H1 (cell line): Measurements from ENCODE around the gene KMT5B. TPM values are rescaled to one million over a fixed set of nuclear protein-coding genes. Genes with fewer than 3 reads are reported as not detected.

Source experiments
- CTCF ChIA-PET: fragments of 300-600 bp; sonication (Branson Sonifier 250); formaldehyde crosslinking; loops from one replicate; lab custom pipeline; 2021; ENCODE audit not compliant: partially characterized antibody; lab: Charles Lee
- POLR2A ChIA-PET: fragments of 300-600 bp; sonication (Branson Sonifier 250); formaldehyde crosslinking; loops from one replicate; lab custom pipeline; 2021; ENCODE audit warnings: inconsistent platforms; ENCODE audit not compliant: partially characterized antibody; lab: Charles Lee
- DNase-seq, 2 experiments: peaks; one replicate each; pipeline versions ENCODE4 v3.0.0 to v3.0.0-alpha.2; 2010 to 2022; ENCODE audit warnings: low spot score in 2 of 2, low read depth in 1 of 2, mixed read lengths in 1 of 2
- FAIRE-seq: peaks from 2 replicates; lab custom pipeline; 2011; peaks lifted over from hg19 to GRCh38; lab: Jason Lieb, UNC
- H2AFZ ChIP-seq: 2 replicates; pipeline ENCODE4 v1.8.1; 2012; ENCODE audit warnings: low read length, inconsistent platforms
- H2AK5ac ChIP-seq: 2 replicates; pipeline ENCODE4 v1.6.1; 2013; ENCODE audit warnings: low read depth, low read length
- H2BK120ac ChIP-seq: replicated peaks from 2 replicates; pipeline ENCODE3; 2013; ENCODE audit warnings: low read depth, low read length, inconsistent platforms
- H2BK12ac ChIP-seq: 2 replicates; pipeline ENCODE4 v1.6.1; 2013; ENCODE audit warnings: low read depth, low read length
- H2BK15ac ChIP-seq: 2 replicates; pipeline ENCODE4 v1.6.1; 2013; ENCODE audit warnings: low read length
- H2BK20ac ChIP-seq: 2 replicates; pipeline ENCODE4 v1.6.1; 2013; ENCODE audit warnings: low read length
- H2BK5ac ChIP-seq: 2 replicates; pipeline ENCODE4 v1.6.1; 2013; ENCODE audit warnings: low read depth, low read length
- H3K14ac ChIP-seq: 2 replicates; pipeline ENCODE4 v1.6.1; 2013; ENCODE audit warnings: inconsistent platforms; ENCODE audit not compliant: insufficient read length
- H3K18ac ChIP-seq: 2 replicates; pipeline ENCODE4 v1.6.1; 2013; ENCODE audit warnings: low read length; ENCODE audit errors: extremely low read depth
- H3K23ac ChIP-seq: 2 replicates; pipeline ENCODE4 v1.6.1; 2013; ENCODE audit warnings: inconsistent platforms; ENCODE audit not compliant: insufficient read length
- H3K23me2 ChIP-seq: 2 replicates; pipeline ENCODE4 v1.6.1; 2013; ENCODE audit warnings: low read depth, low read length
- H3K27ac ChIP-seq: 2 replicates; pipeline ENCODE4 v1.6.1; 2011; ENCODE audit warnings: low read depth, low read length, inconsistent platforms
- H3K27me3 ChIP-seq, 4 experiments: replicated peaks in 1 of 4; 1 replicate in 1 of 4; 2 replicates in 3 of 4; pipeline versions ENCODE4 v1.6.1 to v1.8.1; 2011 to 2013; ENCODE audit warnings: low read length in 3 of 4, mild to moderate bottlenecking in 3 of 4, inconsistent platforms in 2 of 4, mixed read lengths in 2 of 4, moderate library complexity in 1 of 4; ENCODE audit not compliant: control insufficient read depth in 3 of 4, insufficient read depth in 3 of 4; ENCODE audit errors: extremely low read depth in 1 of 4
- H3K36me3 ChIP-seq, 4 experiments: 2 replicates each; pipeline versions ENCODE4 v1.6.1 to v1.8.1; 2011 to 2013; ENCODE audit warnings: mild to moderate bottlenecking in 4 of 4, low read length in 3 of 4, moderate library complexity in 2 of 4, control low read depth in 1 of 4, inconsistent platforms in 1 of 4; ENCODE audit not compliant: insufficient read depth in 4 of 4, control insufficient read depth in 2 of 4
- H3K4ac ChIP-seq: replicated peaks from 2 replicates; pipeline ENCODE3; 2013; ENCODE audit warnings: low read length, low read depth, mixed read lengths, inconsistent platforms; ENCODE audit not compliant: insufficient read length
- H3K4me1 ChIP-seq, 4 experiments: replicated peaks in 1 of 4; 1 replicate in 1 of 4; 2 replicates in 3 of 4; pipeline versions ENCODE4 v1.6.1 to v1.8.1; 2011 to 2013; ENCODE audit warnings: low read length in 3 of 4, inconsistent platforms in 2 of 4, mixed read lengths in 1 of 4; ENCODE audit not compliant: insufficient read depth in 4 of 4, control insufficient read depth in 3 of 4
- H3K4me2 ChIP-seq, 2 experiments: 2 replicates each; pipeline versions ENCODE4 v1.6.1 to v1.8.1; 2011 to 2013; ENCODE audit warnings: low read depth in 2 of 2, low read length in 2 of 2, control low read depth in 1 of 2, inconsistent platforms in 1 of 2, mild to moderate bottlenecking in 1 of 2; ENCODE audit not compliant: insufficient read depth in 1 of 2
- H3K4me3 ChIP-seq, 4 experiments: fragments of 200-600, 300-600 bp in 1 of 4; sonication (generic), shearing (Covaris generic), sonication (Bioruptor Twin) in 1 of 4; 2 replicates each; pipeline versions ENCODE4 v1.5.1 to v1.8.1; 2011 to 2016; ENCODE audit warnings: low read length in 4 of 4, low read depth in 3 of 4, control low read depth in 2 of 4, inconsistent platforms in 2 of 4, mild to moderate bottlenecking in 2 of 4, mixed read lengths in 1 of 4, moderate library complexity in 1 of 4; ENCODE audit not compliant: insufficient read depth in 2 of 4; ENCODE audit errors: extremely low read depth in 1 of 4
- H3K56ac ChIP-seq: replicated peaks from 2 replicates; pipeline ENCODE3; 2013; ENCODE audit warnings: low read depth, mild to moderate bottlenecking, mixed read lengths, low read length, inconsistent platforms; ENCODE audit not compliant: insufficient read length
- H3K79me1 ChIP-seq: 2 replicates; pipeline ENCODE4 v1.6.1; 2013; ENCODE audit warnings: low read depth, low read length, control low read depth
- H3K79me2 ChIP-seq, 2 experiments: 2 replicates each; pipeline versions ENCODE4 v1.6.1 to v1.8.1; 2012 to 2013; ENCODE audit warnings: low read length in 2 of 2, mild to moderate bottlenecking in 2 of 2, inconsistent platforms in 1 of 2; ENCODE audit not compliant: insufficient read depth in 2 of 2, control insufficient read depth in 1 of 2
- H3K9ac ChIP-seq, 4 experiments: replicated peaks in 1 of 4; 1 replicate in 1 of 4; 2 replicates in 3 of 4; pipeline versions ENCODE4 v1.6.1 to v1.8.1; 2011 to 2013; ENCODE audit warnings: low read depth in 3 of 4, low read length in 3 of 4, control low read depth in 2 of 4, mild to moderate bottlenecking in 2 of 4, moderate library complexity in 2 of 4, inconsistent platforms in 1 of 4; ENCODE audit errors: extremely low read depth in 1 of 4
- H3K9me3 ChIP-seq, 2 experiments: 2 replicates each; pipeline versions ENCODE4 v1.6.1 to v1.8.1; 2012 to 2013; ENCODE audit warnings: mild to moderate bottlenecking in 2 of 2, moderate library complexity in 2 of 2, control low read depth in 1 of 2, inconsistent platforms in 1 of 2, low read depth in 1 of 2, low read length in 1 of 2, mixed read lengths in 1 of 2; ENCODE audit not compliant: insufficient read depth in 2 of 2
- H4K20me1 ChIP-seq, 2 experiments: replicated peaks in 1 of 2; 2 replicates each; pipeline versions ENCODE3 to v1.8.1; 2011 to 2013; ENCODE audit warnings: inconsistent platforms in 2 of 2, low read length in 2 of 2, mild to moderate bottlenecking in 1 of 2; ENCODE audit not compliant: insufficient read depth in 2 of 2, control insufficient read depth in 1 of 2
- H4K5ac ChIP-seq: 2 replicates; pipeline ENCODE4 v1.6.1; 2013; ENCODE audit warnings: low read length, low read depth, mixed read lengths, inconsistent platforms; ENCODE audit not compliant: insufficient read length
- H4K8ac ChIP-seq: 2 replicates; pipeline ENCODE4 v1.8.0; 2013; ENCODE audit warnings: mild to moderate bottlenecking, moderate library complexity, low read length, inconsistent platforms; ENCODE audit not compliant: insufficient read depth; ENCODE audit errors: extremely low read depth
- H4K91ac ChIP-seq: replicated peaks from 2 replicates; pipeline ENCODE3; 2013; ENCODE audit warnings: low read length, mixed read lengths, inconsistent platforms; ENCODE audit not compliant: insufficient read length
- CHD1 ChIP-seq: IDR thresholded peaks from 2 replicates; pipeline ENCODE4 v1.6.1; 2012; ENCODE audit warnings: low read depth, low read length, improper control_type of control experiment
- EP300 ChIP-seq, 2 experiments: IDR thresholded peaks; 1 replicate in 1 of 2; 2 replicates in 1 of 2; pipeline ENCODE4 v1.6.1; 2011 to 2012; ENCODE audit warnings: low read depth in 2 of 2, low read length in 2 of 2, mild to moderate bottlenecking in 2 of 2, borderline replicate concordance in 1 of 2, inconsistent platforms in 1 of 2, moderate library complexity in 1 of 2
- JUND ChIP-seq: IDR thresholded peaks from 2 replicates; pipeline ENCODE4 v1.6.1; 2011; ENCODE audit warnings: mild to moderate bottlenecking, improper control_type of control experiment, low read length
- KDM5A ChIP-seq: fragments of 200-600 bp; IDR thresholded peaks from 2 replicates; pipeline ENCODE4 v1.7.1; 2012; ENCODE audit warnings: mild to moderate bottlenecking, low read length, inconsistent platforms, mixed read lengths
- MAFK ChIP-seq: IDR thresholded peaks from 2 replicates; pipeline ENCODE4 v1.6.1; 2012; ENCODE audit warnings: low read depth, mild to moderate bottlenecking, improper control_type of control experiment, low read length
- POLR2A ChIP-seq, 2 experiments: IDR thresholded peaks; 1 replicate in 1 of 2; 2 replicates in 1 of 2; pipeline ENCODE4 v1.6.1; 2011; ENCODE audit warnings: low read depth in 2 of 2, low read length in 2 of 2, mild to moderate bottlenecking in 2 of 2; ENCODE audit errors: control extremely low read depth in 1 of 2
- POU5F1 ChIP-seq: IDR thresholded peaks from 2 replicates; pipeline ENCODE4 v1.6.1; 2011; ENCODE audit warnings: low read depth, mild to moderate bottlenecking, low read length, moderate library complexity
- RBBP5 ChIP-seq: IDR thresholded peaks from 2 replicates; pipeline ENCODE4 v1.7.1; 2012; ENCODE audit warnings: low read depth, mild to moderate bottlenecking, inconsistent platforms, low read length, moderate library complexity, borderline replicate concordance
- SAP30 ChIP-seq: fragments of 300-600 bp; sonication (generic); IDR thresholded peaks from 2 replicates; pipeline ENCODE4 v1.7.1; 2012; ENCODE audit warnings: low read length, moderate library complexity, mild to moderate bottlenecking, inconsistent platforms; ENCODE audit not compliant: insufficient read depth, insufficient replicate concordance
- SIN3A ChIP-seq, 2 experiments: IDR thresholded peaks in 1 of 2; conservative IDR thresholded peaks in 1 of 2; 2 replicates each; pipeline ENCODE4 v1.6.1; 2011 to 2012; ENCODE audit warnings: low read length in 2 of 2, improper control_type of control experiment in 1 of 2, low read depth in 1 of 2, mild to moderate bottlenecking in 1 of 2
- SIRT6 ChIP-seq: IDR thresholded peaks from one replicate; pipeline ENCODE4 v1.7.1; 2012; ENCODE audit warnings: low read length, inconsistent platforms
- SP1 ChIP-seq: IDR thresholded peaks from 2 replicates; pipeline ENCODE4 v1.6.1; 2011; ENCODE audit warnings: low read depth, low read length
- WGBS, 2 experiments: shearing (Covaris generic) in 1 of 2; methylation state at CpG; one replicate each; pipeline versions ENCODE4 v1.1.6 to v1.1.7; 2013 to 2015; ENCODE audit warnings: low lambda C conversion rate in 2 of 2, mixed read lengths in 2 of 2, inconsistent platforms in 1 of 2, low coverage in 1 of 2, missing lambda C conversion rate in 1 of 2; ENCODE audit not compliant: insufficient replicate concordance in 2 of 2, insufficient coverage in 1 of 2, insufficient read length in 1 of 2; ENCODE audit errors: extremely low coverage in 1 of 2, missing lambda C conversion rate in 1 of 2; 5-methylcytosine and 5-hydroxymethylcytosine counted together
- polyA plus RNA-seq, 7 experiments: library from polyadenylated mRNA; depleted of rRNA in 3 of 7; stranded (reverse) in 5 of 7; unstranded in 2 of 7; fragments of >200 nt in 5 of 7; fragments of 200-250 nt in 2 of 7; gene quantifications; 1 replicate in 5 of 7; 2 replicates in 1 of 7; 4 replicates in 1 of 7; pipeline versions ENCODE4 v1.2.1 to v1.2.3, GENCODE V29; 2011 to 2013; ENCODE audit warnings: missing spikeins in 2 of 7, mixed read lengths in 2 of 7
- total RNA-seq: library from RNA; stranded (reverse); fragmentation: NEBNext Ultra II Directional; extraction: Animal tissue kit (Norgen Biotek cat#: 25700); gene quantifications from 2 replicates; pipeline ENCODE4 v1.2.1, GENCODE V29; 2021
- TF ChIP-seq, protein P1 (sequence below): IDR thresholded peaks from 2 replicates; pipeline ENCODE4 v1.6.1; 2011; ENCODE audit warnings: low read depth, mild to moderate bottlenecking, low read length; ENCODE audit not compliant: insufficient read depth

KMT5B gene
- total and polyA plus RNA-seq, 2 of the 8 experiments (the other 6 are each of a cell fraction or from before 2014, with no cell fraction given) = 11.0 to 40.8 TPM

DNA sequence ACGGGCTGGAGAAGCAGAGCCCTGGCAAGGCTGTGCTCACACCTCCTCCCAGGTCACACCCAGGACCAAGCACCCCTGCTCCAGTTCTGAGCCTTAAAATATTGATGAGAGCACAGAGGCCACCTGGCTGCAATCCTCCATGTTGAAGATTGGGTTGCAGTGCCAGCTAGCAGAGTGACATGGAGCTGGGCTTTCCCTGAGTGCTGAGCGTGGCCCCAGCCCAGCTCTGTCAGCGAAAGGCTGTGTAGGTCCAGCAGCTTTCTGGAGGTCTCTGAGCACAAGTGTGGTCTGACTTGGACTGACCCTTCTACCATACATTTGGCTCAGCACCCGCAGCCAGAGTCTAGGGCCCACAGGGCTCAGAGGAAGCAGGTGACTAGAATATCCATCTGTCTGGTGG lies 87.9 kb downstream of the KMT5B start:
- no peak overlapping the region for H3K27ac ChIP-seq
- peaks cover 20 to 41% (median 29%) of the 10 kb centered on the region in 4 experiments for H3K4me1 ChIP-seq
- no peaks in the 10 kb centered on the region; the same call in none of the 2 replicates for H3K23me2 ChIP-seq
- no peak for TF ChIP-seq SAP30
- no peak for TF ChIP-seq SIRT6
- TF ChIP-seq, protein P1, sequence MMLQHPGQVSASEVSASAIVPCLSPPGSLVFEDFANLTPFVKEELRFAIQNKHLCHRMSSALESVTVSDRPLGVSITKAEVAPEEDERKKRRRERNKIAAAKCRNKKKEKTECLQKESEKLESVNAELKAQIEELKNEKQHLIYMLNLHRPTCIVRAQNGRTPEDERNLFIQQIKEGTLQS = no peak
- TF ChIP-seq KDM5A = no peak
- no peak for TF ChIP-seq JUND
- no peak for TF ChIP-seq POLR2A (IDR thresholded peaks at IDR 0.05; ENCODE audit: control extremely low read depth in 1 of 2, low read depth in 2 of 2, low read length in 2 of 2)
- no peak for TF ChIP-seq EP300 (IDR thresholded peaks at IDR 0.05; ENCODE audit: borderline replicate concordance in 1 of 2, low read depth in 2 of 2, low read length in 2 of 2)
- TF ChIP-seq CHD1 = no peak
- no peak for TF ChIP-seq SIN3A (conservative IDR thresholded peaks at IDR 0.05 in 1 of 2, IDR thresholded peaks at IDR 0.05 in 1 of 2; ENCODE audit: low read depth in 1 of 2, low read length in 2 of 2)
- no peak for TF ChIP-seq SP1
- TF ChIP-seq POU5F1 = no peak
- no peak for TF ChIP-seq RBBP5
- TF ChIP-seq MAFK = no peak

More for the DNA sequence above, 87.9 kb downstream of the KMT5B start:
- H3K9me3 ChIP-seq = peaks cover 4% of the 10 kb centered on the region in 2 experiments; a peak in 3 of 4 replicates
- peak overlapping the region; percentile 72; the same call in 1 of the 2 replicates for H2BK12ac ChIP-seq
- peak overlapping the region; percentile 62; the same call in 1 of the 2 replicates for H3K18ac ChIP-seq
- H3K27me3 ChIP-seq = no peaks in the 10 kb centered on the region
- H3K4ac ChIP-seq = peak overlapping the region; percentile 13
- no peak overlapping the region for H3K4me3 ChIP-seq
- no peaks in the 10 kb centered on the region; the same call in 1 of the 2 replicates for H3K79me1 ChIP-seq
- H4K91ac ChIP-seq = peak overlapping the region; percentile 94
- H3K79me2 ChIP-seq = peaks cover 3 to 6% of the 10 kb centered on the region in 2 experiments; a peak in 3 of 4 replicates
- FAIRE-seq (no peak), DNase-seq (no peak)
- 0 out of 2 replicates have a peak overlapping the region, but pooled peaks have one; percentile 22 for H2BK15ac ChIP-seq
- WGBS, 2 experiments = 93% methylated on average over 4 of the region's 4 CpGs; no CpG with 5 or more reads in 1 of the 2 experiments
- H2AFZ ChIP-seq = no peak overlapping the region
- ChIA-PET POLR2A (interaction anchor here (1.0 to 1.8 kb wide), 3 partner anchors 13 to 84 kb away, joined by 3 to 5 read pairs (median 4); no protein-coding TSS in a partner anchor), CTCF (interaction anchor here (1.4 kb wide), 1 partner anchor 42 kb away, joined by 3 read pairs; no protein-coding TSS in a partner anchor)
- H3K36me3 ChIP-seq = no peaks in the 10 kb centered on the region; a peak in 1 of 8 replicates
- H4K20me1 ChIP-seq = peaks cover 2 to 3% of the 10 kb centered on the region in 2 experiments
- H4K5ac ChIP-seq = peak overlapping the region; percentile 7
- H3K56ac ChIP-seq = no peak overlapping the region
- no peak overlapping the region for H3K9ac ChIP-seq
- no peak overlapping the region for H3K14ac ChIP-seq
- peak overlapping the region; percentile 6; the same call in 1 of the 2 replicates for H2BK20ac ChIP-seq
- no peak overlapping the region for H3K4me2 ChIP-seq
- H3K23ac ChIP-seq = no peak overlapping the region
- peak overlapping the region; percentile 37; the same call in 1 of the 2 replicates for H2BK5ac ChIP-seq
- H4K8ac ChIP-seq = no peak overlapping the region
- peak overlapping the region; percentile 89; the same call in 1 of the 2 replicates for H2AK5ac ChIP-seq
- H2BK120ac ChIP-seq = peak overlapping the region; percentile 65
